Pons (tissue), 1 donor: ENCODE results near the gene RELB.
"Not testable (repeated sequence)": the region's sequence is repeated elsewhere in the genome, so short reads cannot be mapped to it uniquely, and the experiment has no call there.

ENCODE experiments used
- DNase-seq: peaks from one replicate; pipeline ENCODE4 v3.0.0-alpha.2; 2016; ENCODE audit warnings: low spot score

RELB gene

DNA sequence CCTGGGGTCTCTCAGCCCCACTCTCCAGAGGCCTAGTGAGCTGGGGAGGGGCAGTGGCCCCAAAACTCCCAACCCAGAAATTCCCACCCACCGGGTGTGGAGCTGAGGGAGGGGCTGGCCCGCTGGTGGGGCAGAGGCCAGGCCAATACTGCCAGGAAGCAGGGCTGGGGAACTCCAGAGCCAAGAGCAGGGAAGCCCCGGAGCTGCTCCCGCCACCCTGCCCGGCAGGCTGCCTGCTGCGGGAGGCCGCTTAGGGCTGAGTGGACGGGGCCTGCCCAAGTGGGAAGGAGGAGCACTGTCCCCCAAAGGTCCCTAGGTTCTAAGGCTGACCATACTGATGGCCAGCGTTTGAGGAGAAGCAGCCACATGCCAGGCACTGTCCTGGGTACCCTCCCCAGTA is 13.0 kb upstream of the RELB start:
- no peak for DNase-seq

DNA sequence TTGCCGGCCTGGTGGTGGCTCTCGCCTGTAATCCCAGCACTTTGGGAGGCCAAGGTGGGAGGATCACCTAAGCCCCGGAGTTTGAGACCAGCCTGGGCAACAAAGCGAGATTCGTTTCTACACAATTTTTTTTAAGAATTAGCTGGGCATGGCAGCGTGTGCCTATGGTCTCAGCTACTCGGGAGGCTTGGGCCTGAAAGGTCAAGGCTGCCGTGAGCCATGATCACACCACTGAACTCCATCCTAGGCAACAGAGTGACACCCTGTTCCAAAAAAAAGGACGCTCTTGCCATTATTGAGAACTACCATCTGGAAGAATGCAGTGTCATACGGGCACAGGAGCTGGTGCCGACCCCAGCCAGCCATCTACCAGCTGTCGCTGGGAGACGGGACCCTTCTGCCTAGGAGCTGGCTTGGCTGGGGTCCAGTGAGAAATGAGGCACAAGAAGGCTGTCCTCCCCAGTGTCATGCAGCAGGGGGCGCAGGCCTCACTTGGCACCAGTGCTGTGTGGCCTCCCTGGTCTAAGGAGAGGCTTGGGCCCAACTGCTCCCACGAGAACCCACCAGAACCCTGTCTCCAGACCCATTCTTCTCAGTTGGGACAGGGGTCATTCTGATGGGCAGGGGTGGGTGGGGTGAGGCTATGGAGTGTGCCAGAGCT is 12.2 kb upstream of the RELB start:
- peak; percentile 46 for DNase-seq

DNA sequence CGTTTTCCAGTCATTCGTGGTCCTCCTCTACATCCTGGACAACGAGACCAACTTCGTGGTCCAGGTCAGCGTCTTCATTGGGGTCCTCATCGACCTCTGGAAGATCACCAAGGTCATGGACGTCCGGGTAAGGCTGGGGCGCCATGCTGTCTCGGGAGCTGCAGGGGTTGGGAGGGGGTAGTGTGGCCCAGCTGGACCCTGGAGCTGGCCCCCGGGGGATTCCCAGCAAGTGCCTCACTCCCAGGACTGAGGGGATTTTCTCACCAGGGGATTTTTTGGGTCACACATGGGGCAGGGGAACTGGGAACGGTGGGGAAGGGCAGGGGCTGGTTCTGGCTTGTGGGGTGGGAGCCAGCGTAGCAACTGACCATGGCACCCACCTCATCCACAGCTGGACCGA is 10.8 kb upstream of the RELB start:
- DNase-seq = no peak

DNA sequence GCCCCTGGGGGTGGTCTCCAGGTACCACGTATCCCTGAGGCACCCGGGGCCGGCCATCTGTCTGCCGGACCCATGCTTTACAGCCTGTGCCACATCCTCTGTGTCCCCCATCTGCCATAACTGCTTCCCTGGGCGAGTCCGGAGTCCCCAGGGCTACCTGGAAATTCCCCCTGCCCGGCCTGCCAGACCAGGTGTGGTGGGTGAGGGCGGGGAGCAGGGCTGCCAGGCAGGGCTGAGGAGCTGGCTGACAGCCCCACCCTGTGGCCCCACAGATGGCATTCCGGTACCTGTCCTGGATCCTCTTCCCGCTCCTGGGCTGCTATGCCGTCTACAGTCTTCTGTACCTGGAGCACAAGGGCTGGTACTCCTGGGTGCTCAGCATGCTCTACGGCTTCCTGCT is 10.3 kb upstream of the RELB start:
- no peak for DNase-seq

DNA sequence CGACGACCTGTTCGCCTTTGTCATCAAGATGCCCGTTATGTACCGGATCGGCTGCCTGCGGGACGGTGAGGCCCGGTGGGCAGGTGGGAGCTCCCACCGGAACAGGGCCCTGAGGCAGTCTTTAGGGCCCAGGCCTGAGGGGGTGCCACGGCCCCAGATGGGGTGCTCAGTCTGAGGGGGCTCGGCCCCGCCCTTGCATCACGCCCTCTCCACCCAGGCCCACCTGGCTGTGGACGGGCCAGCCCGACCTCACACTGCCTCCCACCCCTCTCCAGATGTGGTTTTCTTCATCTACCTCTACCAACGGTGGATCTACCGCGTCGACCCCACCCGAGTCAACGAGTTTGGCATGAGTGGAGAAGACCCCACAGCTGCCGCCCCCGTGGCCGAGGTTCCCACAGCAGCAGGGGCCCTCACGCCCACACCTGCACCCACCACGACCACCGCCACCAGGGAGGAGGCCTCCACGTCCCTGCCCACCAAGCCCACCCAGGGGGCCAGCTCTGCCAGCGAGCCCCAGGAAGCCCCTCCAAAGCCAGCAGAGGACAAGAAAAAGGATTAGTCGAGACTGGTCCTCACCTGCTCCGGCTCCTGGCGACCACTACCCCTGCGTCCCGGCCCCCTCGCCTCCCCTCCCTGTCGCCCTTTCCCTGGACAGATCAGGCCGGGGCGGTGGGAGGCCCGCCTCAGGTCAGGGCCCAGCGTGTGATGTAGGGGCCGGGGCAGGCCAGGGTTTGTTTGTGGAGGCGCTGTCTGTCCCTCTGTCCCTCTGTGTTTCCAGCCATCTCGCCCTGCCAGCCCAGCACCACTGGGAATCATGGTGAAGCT is 8.7 kb upstream of the RELB start:
- DNase-seq = no peak

DNA sequence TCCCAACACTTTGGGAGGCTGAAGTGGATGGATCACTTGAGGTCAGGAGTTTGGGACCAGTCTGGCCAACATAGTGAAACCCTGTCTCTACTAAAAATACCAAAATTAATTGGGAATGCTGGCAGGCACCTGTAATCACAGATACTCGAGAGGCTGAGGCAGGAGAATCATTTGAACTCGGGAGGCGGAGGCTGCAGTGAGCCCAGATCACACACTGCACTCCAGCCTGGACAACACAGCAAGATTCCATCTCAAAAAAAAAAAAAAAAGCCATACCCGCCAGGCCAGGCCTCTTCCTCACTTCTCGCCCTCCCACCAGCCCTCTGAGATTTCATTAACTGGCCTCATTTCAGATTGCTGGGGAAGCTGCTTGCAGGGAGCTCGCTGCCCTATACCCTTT is 7.7 kb upstream of the RELB start:
- no peak for DNase-seq

DNA sequence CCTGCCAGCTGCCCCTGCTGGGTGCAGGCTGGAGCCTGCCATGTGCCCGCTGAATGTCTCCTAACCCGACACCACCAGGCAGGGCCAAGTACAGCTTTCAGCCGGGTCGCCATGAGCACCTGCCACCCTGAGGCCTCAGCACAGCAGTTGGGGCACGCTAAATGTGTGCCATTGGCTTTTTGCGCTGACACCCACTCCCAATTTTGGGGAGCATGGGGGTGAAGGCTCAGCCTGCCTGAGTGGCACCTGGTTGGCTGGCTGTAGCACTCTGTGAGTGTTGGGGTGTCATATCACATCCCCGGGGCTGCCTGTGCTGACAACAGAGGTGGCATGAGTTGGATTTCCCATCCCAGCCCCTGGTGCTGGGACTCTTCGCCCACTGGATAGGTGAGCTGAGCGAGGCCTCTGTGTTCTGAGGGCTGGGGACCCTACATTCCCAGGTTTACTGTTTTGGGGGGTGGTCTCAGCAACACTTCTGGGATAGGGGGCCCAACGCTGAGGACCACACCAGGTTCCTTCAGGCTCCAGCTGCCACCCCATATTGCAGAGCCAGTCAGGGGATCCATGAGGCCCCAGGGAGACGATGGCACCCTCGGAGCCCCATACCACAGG is 7.2 kb upstream of the RELB start:
- DNase-seq = no peak

DNA sequence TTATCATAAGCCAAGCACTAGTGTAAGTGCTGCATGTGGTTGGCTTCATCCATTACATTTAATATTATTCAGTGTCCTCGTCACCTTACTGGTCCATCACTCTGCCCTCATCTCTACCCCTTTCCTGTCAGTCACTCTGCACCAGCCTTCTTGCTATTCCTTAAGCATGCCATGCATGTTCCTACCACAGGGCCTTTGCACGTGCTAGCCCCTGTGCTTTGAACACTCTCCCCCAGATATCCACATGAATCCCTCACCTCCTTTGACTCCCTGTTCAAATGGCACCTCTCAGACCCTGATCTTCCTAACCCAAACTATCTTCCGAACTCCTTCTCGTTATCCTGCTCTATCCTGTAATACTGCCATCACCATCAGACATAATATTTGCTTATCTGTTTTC is 3.2 kb upstream of the RELB start:
- DNase-seq = no peak

DNA sequence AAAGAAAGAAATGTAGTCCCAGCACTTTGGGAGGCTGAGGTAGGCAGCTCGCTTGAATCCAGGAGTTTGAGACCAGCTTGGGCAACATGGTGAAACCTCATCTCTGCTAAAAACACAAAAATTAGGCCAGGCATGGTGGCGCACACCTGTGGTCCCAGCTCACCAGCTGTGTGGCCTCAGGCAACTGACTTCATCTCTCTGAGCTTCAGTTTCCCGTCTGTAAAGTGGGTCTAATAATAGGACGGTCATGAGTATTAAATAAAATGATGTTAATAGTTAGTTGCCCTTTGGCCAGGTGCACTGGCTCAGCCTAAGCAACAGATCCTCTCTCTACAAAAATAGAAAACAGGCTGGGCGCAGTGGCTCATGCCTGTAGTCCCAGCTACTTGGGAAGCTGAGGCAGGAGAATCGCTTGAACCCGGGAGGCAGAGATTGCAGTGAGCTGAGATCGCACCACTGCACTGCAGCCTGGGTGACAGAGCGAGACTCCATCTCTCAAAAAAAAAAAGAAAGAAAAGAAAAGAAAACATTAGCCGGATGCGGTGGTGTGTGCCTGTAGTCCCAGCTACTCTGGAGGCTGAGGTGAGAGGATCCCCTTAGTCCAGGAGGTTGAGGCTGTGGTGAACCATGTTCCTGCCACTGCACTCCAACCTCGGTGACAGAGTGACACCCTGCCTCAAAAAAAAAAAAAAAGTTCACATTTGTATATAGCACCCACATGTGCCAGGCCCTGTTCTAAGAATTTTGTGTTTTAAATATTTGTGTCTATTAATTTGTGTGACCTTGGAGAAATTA is 1.9 kb upstream of the RELB start:
- not testable (repeated sequence) for DNase-seq

DNA sequence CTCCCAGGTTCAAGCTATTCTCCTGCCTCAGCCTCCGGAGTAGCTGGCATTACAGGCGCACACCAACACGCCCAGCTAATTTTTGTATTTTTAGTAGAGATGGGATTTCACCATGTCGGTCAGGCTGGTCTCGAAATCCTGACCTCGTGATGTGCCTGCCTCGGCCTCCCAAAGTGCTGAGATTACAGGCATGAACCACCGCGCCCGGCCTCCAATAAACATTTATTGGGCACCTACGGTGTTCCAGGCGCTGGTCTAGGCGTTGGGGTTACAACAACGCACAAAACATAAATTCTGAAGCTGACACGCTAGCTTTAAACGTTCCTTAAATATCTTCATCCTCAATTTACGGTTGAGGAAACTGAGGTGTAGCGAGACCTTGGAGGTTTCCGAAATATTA is 599 bp upstream of the RELB start:
- not testable (repeated sequence) for DNase-seq

DNA sequence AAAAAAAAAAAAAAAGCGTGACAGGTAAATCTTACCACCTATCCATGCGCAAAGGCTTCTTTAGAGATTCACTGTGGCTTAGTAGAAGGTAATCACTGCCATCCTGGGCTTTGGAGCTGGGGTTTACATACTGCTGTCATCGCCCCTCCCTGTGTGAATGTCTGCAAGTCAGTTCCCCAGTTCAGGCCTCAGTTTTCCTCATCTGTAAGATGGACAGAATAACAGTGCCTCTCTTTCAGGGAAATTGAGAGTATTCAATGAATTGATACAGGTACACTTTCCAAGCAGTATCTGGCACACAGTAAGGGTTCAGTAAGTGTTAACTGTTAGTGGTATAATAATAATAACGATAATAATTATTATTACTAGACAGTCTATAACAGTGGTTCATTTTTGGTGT is 2.2 kb downstream of the RELB start:
- DNase-seq = no peak

DNA sequence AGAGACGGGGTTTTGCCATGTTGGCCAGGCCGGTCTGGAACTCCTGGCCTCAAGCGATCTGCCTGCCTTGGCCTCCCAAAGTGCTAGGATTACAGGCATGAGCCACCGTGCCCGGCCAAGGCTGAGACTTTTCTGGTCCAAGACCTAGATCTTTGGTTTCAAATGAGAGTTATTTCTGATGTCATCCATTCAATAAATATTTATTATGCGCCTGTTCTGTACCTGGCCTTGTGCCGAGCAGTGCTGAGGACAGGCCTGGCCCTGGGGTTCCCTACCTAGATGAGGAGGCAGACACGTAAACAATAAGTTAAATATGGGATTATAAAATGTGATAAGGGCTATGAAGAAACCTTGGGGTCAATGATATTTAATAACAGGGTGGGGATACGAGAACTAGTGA is 4.5 kb downstream of the RELB start:
- no peak for DNase-seq

DNA sequence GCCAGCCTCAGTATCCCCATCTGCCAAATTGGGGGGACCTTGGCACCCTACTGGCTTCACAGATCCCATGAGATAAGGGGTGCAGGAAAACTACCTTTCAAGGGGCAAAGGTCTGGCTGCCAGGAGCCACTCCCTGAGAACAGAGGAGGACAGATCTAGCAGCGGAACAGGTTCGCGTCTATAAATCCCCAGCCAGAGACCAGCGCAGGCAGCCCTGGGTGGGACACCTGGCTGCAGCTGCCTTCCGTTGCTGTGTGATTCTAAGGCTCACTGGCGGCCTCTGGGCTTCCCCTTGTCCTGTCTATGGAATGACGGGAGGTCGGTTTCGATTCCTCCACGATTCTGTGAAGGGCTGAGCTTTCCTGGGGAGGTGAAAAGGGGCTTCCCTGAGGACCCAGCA is 7.3 kb downstream of the RELB start:
- DNase-seq = no peak

DNA sequence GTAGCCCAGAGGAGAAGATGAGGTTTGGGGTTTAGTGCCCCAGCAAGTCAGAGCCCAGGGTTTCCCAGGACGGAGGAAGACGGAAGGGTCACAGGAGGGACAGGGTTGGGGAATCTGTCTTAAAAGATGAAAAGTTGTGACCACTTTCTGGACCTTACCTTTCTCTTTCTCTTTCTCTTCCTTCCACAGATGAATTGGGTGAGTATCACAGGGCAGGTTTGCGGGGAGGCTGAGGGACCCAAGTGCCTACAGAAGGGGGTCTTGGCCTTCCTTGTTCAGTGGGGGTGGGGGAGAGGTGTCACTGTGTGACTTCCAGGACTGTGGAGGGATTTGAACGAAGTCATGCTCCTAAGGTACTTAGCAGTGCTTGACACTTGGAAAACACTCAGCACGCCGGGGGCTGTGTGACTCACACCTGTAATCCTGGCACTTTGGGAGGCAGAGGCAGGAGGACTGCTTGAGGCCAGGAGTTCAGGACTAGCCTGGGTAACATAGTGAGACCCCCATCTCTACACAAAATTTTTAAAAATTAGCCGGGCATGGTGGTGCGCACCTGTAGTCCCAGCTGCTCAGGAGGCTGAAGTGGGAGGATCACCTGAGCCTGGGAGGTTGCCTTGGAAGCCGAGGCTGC is 8.5 kb downstream of the RELB start:
- DNase-seq = no peak

DNA sequence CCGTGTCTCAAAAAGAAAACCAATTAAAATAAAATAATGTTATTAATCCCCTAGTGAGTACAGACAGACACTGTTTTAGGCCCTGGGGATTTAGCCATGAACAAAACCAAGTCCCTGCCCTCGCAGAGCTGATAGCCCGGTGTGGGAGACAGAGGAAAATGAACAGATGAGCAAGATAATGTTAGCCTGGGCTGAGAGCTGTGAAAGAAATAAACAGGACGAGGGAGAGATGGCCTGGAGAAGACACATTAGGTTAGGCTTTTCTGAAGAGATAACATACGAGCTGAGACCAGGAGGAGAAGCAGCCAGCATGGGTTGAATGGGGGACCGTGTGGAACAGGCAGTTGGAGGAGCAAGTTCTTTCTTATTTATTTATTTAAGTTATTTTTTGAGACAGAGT is 9.0 kb downstream of the RELB start:
- DNase-seq = no peak

DNA sequence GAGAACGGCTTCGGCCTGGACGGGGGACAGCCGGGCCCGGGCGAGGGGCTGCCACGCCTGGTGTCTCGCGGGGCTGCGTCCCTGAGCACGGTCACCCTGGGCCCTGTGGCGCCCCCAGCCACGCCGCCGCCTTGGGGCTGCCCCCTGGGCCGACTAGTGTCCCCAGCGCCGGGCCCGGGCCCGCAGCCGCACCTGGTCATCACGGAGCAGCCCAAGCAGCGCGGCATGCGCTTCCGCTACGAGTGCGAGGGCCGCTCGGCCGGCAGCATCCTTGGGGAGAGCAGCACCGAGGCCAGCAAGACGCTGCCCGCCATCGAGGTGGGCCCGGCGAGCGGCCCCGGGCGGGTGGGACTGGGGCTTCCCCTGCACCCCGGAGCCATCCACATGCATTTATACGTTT is 10.7 kb downstream of the RELB start:
- no peak for DNase-seq

DNA sequence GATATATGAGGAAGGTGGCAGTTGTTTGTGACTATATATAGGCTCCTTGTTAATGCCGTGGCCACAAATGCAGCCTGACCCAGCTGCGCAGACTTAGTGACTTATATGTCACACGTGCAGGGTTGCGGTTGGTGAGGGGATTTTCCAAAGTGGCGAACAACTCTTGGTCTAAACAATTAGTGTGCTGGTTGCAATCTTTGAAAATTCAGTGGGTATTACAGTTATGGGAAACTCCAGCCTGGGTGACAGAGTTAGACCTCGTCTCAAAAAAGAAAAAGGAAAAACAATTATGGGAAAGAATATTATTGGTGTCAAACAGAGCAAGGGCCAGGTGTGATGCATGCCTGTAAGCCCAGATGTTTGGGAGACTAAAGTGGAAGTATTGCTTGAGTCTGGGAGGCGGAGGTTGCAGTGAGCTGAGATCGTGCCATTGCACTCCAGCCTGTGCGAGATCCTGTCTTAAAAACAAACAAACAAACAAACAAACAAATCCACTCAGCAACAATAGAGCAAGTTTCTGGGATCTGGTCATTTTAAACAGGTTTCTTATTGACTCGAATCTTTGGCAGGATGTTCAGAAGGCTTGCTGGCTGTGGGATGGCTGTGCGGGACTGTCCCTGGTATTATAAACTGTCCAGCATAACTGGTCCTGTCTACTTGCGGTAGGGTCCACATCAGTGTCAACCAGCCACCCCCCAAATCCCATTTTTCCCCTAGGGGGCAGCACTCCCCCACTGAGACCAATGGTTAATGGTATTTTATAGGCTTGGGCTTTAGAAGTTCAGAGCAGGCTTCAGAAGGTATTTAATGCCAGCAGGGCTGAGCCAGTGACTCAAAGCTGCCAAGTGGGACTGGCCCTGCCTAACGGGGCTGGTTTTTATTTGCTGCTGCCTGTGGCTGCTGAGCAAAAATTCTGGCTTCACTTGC is 15.4 kb downstream of the RELB start:
- peak; percentile 86 for DNase-seq

DNA sequence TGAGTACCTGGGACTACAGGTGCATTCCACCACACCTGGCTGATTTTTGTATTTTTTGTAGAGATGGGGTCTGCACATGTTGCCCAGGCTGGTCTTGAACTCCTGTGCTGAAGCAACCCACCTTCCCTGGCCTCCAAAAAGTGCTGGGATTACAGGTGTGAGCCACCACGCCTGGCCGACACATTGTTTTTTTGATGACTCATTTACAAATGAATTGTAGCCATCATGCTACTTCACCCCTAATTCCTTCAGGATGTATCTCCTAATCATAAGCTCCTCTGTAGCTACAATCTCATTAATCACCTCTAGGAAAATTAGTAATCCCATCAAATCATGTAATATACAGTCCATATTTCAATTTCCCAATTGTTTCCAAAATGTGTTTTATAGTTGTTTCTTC is 17.9 kb downstream of the RELB start:
- DNase-seq = no peak

DNA sequence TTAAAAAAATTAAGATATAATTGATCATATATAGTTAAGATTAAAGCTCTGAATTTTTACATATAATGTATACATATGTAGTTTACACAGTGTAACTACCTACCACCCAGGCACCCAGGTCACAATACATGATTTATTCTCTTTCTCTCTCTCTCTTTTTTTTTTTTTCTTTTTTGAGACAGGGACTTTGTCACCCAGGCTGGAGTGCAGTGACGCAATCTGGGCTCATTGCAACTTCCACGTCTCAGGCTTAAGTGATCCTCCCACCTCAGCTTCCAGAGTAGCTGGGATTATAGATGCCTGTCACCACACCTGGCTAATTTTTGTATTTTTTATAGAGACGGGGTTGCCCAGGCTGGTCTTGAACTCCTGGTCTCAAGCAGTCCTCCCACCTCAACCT is 18.8 kb downstream of the RELB start:
- no peak for DNase-seq

DNA sequence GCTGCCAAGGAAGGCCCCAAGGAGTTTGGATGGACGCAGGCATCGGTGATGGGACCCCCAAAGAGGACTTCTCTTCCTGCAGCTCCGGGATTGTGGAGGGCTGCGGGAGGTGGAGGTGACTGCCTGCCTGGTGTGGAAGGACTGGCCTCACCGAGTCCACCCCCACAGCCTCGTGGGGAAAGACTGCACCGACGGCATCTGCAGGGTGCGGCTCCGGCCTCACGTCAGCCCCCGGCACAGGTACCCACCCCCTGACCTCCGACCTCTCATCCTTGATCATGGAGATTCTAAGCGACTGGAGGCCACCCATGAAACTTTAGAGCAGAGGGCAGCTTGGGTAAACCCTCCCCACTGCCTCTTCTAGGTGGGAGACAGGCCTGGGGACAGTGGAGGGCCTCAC is 20.7 kb downstream of the RELB start:
- DNase-seq = no peak

DNA sequence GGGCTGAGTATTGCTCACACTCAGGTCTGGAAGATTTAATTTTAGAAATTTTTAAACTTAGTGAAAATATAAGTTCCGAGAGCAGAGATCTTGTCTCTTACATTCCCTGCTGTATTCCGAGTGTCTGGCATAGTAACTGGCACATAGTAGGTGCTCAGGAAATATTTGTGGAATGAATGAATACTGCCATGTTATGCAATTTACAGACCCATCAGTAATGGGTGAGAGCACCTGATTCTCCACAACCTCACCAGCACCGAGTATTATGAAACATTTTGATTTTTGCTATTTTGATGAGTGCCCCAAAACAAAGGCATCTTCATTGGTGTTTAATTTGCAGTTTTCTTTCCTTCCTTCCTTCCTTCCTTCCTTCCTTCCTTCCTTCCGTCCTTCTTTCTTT is 21.8 kb downstream of the RELB start:
- no peak for DNase-seq
